Adipose tissue (tissue), 3 donors: Measurements from ENCODE around the gene SPTAN1. TPM values are rescaled to one million over a fixed set of nuclear protein-coding genes. Genes with fewer than 3 reads are reported as not detected.

Source experiments
- polyA plus RNA-seq, 3 donors: library from polyadenylated mRNA; stranded (reverse); fragments of 200-250 nt; gene quantifications; one replicate each; pipeline ENCODE4 v1.2.3, GENCODE V29; 2013
- donor health status: healthy with polysubstance abuse.
- donor health status: Bipolar disorder and iron deficiency.
- donor health status: healthy.

SPTAN1 gene
- polyA plus RNA-seq, 3 donors = 41.2 to 147 (median 103) TPM

Other genes with a start within 250 kb of the SPTAN1 start
- 10 to 100 TPM in 2 of 3 donors, 1 to 10 TPM in 1; 9.2 to 17.4 (median 10.7) TPM for gene TRUB2, start 230.1 kb upstream of the SPTAN1 start, polyA plus RNA-seq
- 10 to 100 TPM; 30.6 to 46.2 (median 42.0) TPM for gene COQ4, start 229.7 kb upstream of the SPTAN1 start, polyA plus RNA-seq
- gene SLC27A4, start 212.1 kb upstream of the SPTAN1 start, polyA plus RNA-seq = 10 to 100 TPM; 10.9 to 16.7 (median 13.6) TPM
- 10 to 100 TPM; 58.8 to 75.4 (median 60.4) TPM for gene URM1, start 181.2 kb upstream of the SPTAN1 start, polyA plus RNA-seq
- gene CERCAM, start 131.7 kb upstream of the SPTAN1 start, polyA plus RNA-seq = 10 to 100 TPM; 13.8 to 59.4 (median 19.8) TPM
- gene ODF2, start 96.6 kb upstream of the SPTAN1 start, polyA plus RNA-seq = 10 to 100 TPM in 2 of 3 donors, 1 to 10 TPM in 1; 9.9 to 17.2 (median 15.0) TPM
- 10 to 100 TPM in 2 of 3 donors, 1 to 10 TPM in 1; 6.9 to 15.9 (median 10.6) TPM for gene GLE1, start 47.9 kb upstream of the SPTAN1 start, polyA plus RNA-seq
- gene DYNC2I2, start 104.3 kb downstream of the SPTAN1 start, polyA plus RNA-seq = 10 to 100 TPM; 15.0 to 30.8 (median 15.7) TPM
- 100 to 1,000 TPM in 2 of 3 donors, 10 to 100 TPM in 1; 85.2 to 179 (median 111) TPM for gene SET, start 136.6 kb downstream of the SPTAN1 start, polyA plus RNA-seq
- gene PKN3, start 149.9 kb downstream of the SPTAN1 start, polyA plus RNA-seq = 10 to 100 TPM in 2 of 3 donors, 1 to 10 TPM in 1; 5.9 to 21.4 (median 13.8) TPM
- 10 to 100 TPM; 28.8 to 73.3 (median 43.7) TPM for gene ZDHHC12, start 171.5 kb downstream of the SPTAN1 start, polyA plus RNA-seq
- gene ZER1, start 219.3 kb downstream of the SPTAN1 start, polyA plus RNA-seq = 10 to 100 TPM; 13.4 to 23.3 (median 20.1) TPM
- gene TBC1D13, start 234.7 kb downstream of the SPTAN1 start, polyA plus RNA-seq = 10 to 100 TPM; 14.2 to 19.1 (median 16.2) TPM